Measurements from ENCODE around the gene CLDN24. TPM values are rescaled to one million over a fixed set of nuclear protein-coding genes. Genes with fewer than 3 reads are reported as not detected.

Gene CLDN24
- total and polyA plus RNA-seq, 2 experiments from 2014 or later = 0.94 TPM; not detected in 1

- Histone ChIP-seq H3K36me3 (replicated peaks; ENCODE audit: insufficient read depth, low read depth) (no peaks in the 10 kb centered on the region), H3K4me3 (no peak overlapping the region), H3K9me2 (replicated peaks; ENCODE audit: insufficient read depth) (no peaks in the 10 kb centered on the region), H3K27me3 (no peaks in the 10 kb centered on the region), H3K9me3 (ENCODE audit: low read depth) (no peaks in the 10 kb centered on the region), H3K4me2 (no peak overlapping the region), H3K79me2 (no peaks in the 10 kb centered on the region), H2AFZ (no peak overlapping the region), H3K4me1 (ENCODE audit: insufficient read depth) (no peaks in the 10 kb centered on the region), H4K20me1 (ENCODE audit: insufficient read depth, poor library complexity, severe bottlenecking) (no peaks in the 10 kb centered on the region), H3K27ac (no peak overlapping the region)
- 90% methylated on average over 20 of the region's 20 CpGs for WGBS (ENCODE audit: low lambda C conversion rate, missing lambda C conversion rate)
- DNase-seq (ENCODE audit: low spot score) = no peak
- TF ChIP-seq EZH2 (IDR thresholded peaks at IDR 0.05; ENCODE audit: borderline replicate concordance) (no peak), CTCF (IDR thresholded peaks at IDR 0.05; ENCODE audit: poor library complexity) (no peak), EZH2phosphoT487 (IDR thresholded peaks at IDR 0.05; ENCODE audit: low read depth, severe bottlenecking, unreplicated experiment) (no peak)
Observed at GRCh38 chr4:183356173-183356830, 34.1 kb upstream of the CLDN24 start.

- H4K20me1 ChIP-seq (ENCODE audit: insufficient read depth, poor library complexity, severe bottlenecking) = no peaks in the 10 kb centered on the region
- no peak overlapping the region for H2AFZ ChIP-seq
- H3K9me2 ChIP-seq (replicated peaks; ENCODE audit: insufficient read depth) = no peaks in the 10 kb centered on the region
- no peaks in the 10 kb centered on the region for H3K79me2 ChIP-seq
- no peaks in the 10 kb centered on the region for H3K27me3 ChIP-seq
- no peak overlapping the region for H3K27ac ChIP-seq
- no peak for DNase-seq (ENCODE audit: low spot score)
- 86% methylated on average over 4 of the region's 4 CpGs for WGBS (ENCODE audit: low lambda C conversion rate, missing lambda C conversion rate)
- no peak overlapping the region for H3K4me3 ChIP-seq
- no peak for TF ChIP-seq CTCF (IDR thresholded peaks at IDR 0.05; ENCODE audit: poor library complexity)
- no peak for TF ChIP-seq EZH2phosphoT487 (IDR thresholded peaks at IDR 0.05; ENCODE audit: low read depth, severe bottlenecking, unreplicated experiment)
- no peak for TF ChIP-seq EZH2 (IDR thresholded peaks at IDR 0.05; ENCODE audit: borderline replicate concordance)
- no peak overlapping the region for H3K4me2 ChIP-seq
- H3K36me3 ChIP-seq (replicated peaks; ENCODE audit: insufficient read depth, low read depth) = no peaks in the 10 kb centered on the region
- H3K9me3 ChIP-seq (ENCODE audit: low read depth) = no peaks in the 10 kb centered on the region
- no peaks in the 10 kb centered on the region for H3K4me1 ChIP-seq (ENCODE audit: insufficient read depth)
Observed at GRCh38 chr4:183355405-183355804, 33.2 kb upstream of the CLDN24 start.

GRCh38 chr4:183354219-183354618, 32.0 kb upstream of the CLDN24 start:
- no peak for TF ChIP-seq EZH2 (IDR thresholded peaks at IDR 0.05; ENCODE audit: borderline replicate concordance)
- TF ChIP-seq EZH2phosphoT487 (IDR thresholded peaks at IDR 0.05; ENCODE audit: low read depth, severe bottlenecking, unreplicated experiment) = no peak
- no peak for TF ChIP-seq CTCF (IDR thresholded peaks at IDR 0.05; ENCODE audit: poor library complexity)
- Histone ChIP-seq H2AFZ (no peak overlapping the region), H3K79me2 (no peaks in the 10 kb centered on the region), H3K9me3 (ENCODE audit: low read depth) (no peaks in the 10 kb centered on the region), H4K20me1 (ENCODE audit: insufficient read depth, poor library complexity, severe bottlenecking) (no peaks in the 10 kb centered on the region), H3K4me1 (ENCODE audit: insufficient read depth) (no peaks in the 10 kb centered on the region), H3K9me2 (replicated peaks; ENCODE audit: insufficient read depth) (no peaks in the 10 kb centered on the region), H3K27ac (no peak overlapping the region), H3K27me3 (no peaks in the 10 kb centered on the region), H3K36me3 (replicated peaks; ENCODE audit: insufficient read depth, low read depth) (no peaks in the 10 kb centered on the region), H3K4me3 (no peak overlapping the region), H3K4me2 (peak overlapping the region; percentile 22)
- WGBS (ENCODE audit: low lambda C conversion rate, missing lambda C conversion rate) = 39% methylated on average over 9 of the region's 9 CpGs
- DNase-seq (ENCODE audit: low spot score) = peak; percentile 22
